SK-N-SH treated with all-trans-retinoic acid at 6 μM for 48 hours (cell line): ENCODE data around the gene TBXAS1.

Experiments used
- ATAC-seq: fragments of 200-7000 bp; cut with Tn5 transposase; 3 replicates; pipeline ENCODE4 v1.9.1; 2020; ENCODE audit warnings: mild to moderate bottlenecking, moderate library complexity
- ARNTL ChIP-seq: fragments of 450-650 bp; formaldehyde crosslinking; IDR thresholded peaks from 2 replicates; pipeline ENCODE4 v1.5.0; 2020; ENCODE audit warnings: low read depth, mild to moderate bottlenecking, moderate library complexity, borderline replicate concordance
- BACH2 ChIP-seq: fragments of 250-450 bp; sonication (Bioruptor Pico); IDR thresholded peaks from 2 replicates; pipeline ENCODE4 v1.9.0; 2021; ENCODE audit warnings: mild to moderate bottlenecking, borderline replicate concordance
- ESRRG ChIP-seq: fragments of 250-450 bp; sonication (Bioruptor Pico); IDR thresholded peaks from 2 replicates; pipeline ENCODE4 v1.6.1; 2021; ENCODE audit warnings: mild to moderate bottlenecking
- GLIS3 ChIP-seq: fragments of 250-450 bp; sonication (Bioruptor Pico); IDR thresholded peaks from 2 replicates; pipeline ENCODE4 v1.5.0; 2020; ENCODE audit warnings: mild to moderate bottlenecking, moderate library complexity
- ISL1 ChIP-seq: fragments of 250-450 bp; sonication (Bioruptor Pico); IDR thresholded peaks from 2 replicates; pipeline ENCODE4 v2.1.2; 2022; ENCODE audit warnings: mild to moderate bottlenecking, moderate library complexity
- OSR1 ChIP-seq: fragments of 250-450 bp; sonication (Bioruptor Pico); IDR thresholded peaks from 2 replicates; pipeline ENCODE4 v1.8.0; 2022; ENCODE audit warnings: moderate library complexity, mild to moderate bottlenecking, inconsistent platforms
- PPARA ChIP-seq: fragments of 250-450 bp; sonication (Bioruptor Pico); IDR thresholded peaks from 2 replicates; pipeline ENCODE4 v1.5.0; 2020; ENCODE audit warnings: mild to moderate bottlenecking, borderline replicate concordance
- RARB ChIP-seq: fragments of 250-450 bp; sonication (Bioruptor Pico); IDR thresholded peaks from 2 replicates; pipeline ENCODE4 v1.8.0; 2021; ENCODE audit warnings: mild to moderate bottlenecking, moderate library complexity
- SNAI2 ChIP-seq: fragments of 250-450 bp; sonication (Bioruptor Pico); IDR thresholded peaks from 2 replicates; pipeline ENCODE4 v1.5.0; 2020; ENCODE audit warnings: mild to moderate bottlenecking, moderate library complexity
- TOX ChIP-seq: fragments of 250-450 bp; sonication (Bioruptor Pico); IDR thresholded peaks from 2 replicates; pipeline ENCODE4 v1.8.0; 2021; ENCODE audit warnings: mild to moderate bottlenecking, moderate library complexity, borderline replicate concordance
- ZC3H10 ChIP-seq: fragments of 250-450 bp; sonication (Bioruptor Pico); IDR thresholded peaks from 2 replicates; pipeline ENCODE4 v1.5.1; 2021; ENCODE audit warnings: mild to moderate bottlenecking, moderate library complexity
- ZFP3 ChIP-seq: fragments of 250-450 bp; sonication (Bioruptor Pico); IDR thresholded peaks from 2 replicates; pipeline ENCODE4 v1.5.0; 2020; ENCODE audit warnings: mild to moderate bottlenecking, moderate library complexity
- ZFP30 ChIP-seq: fragments of 450-650 bp; formaldehyde crosslinking; IDR thresholded peaks from 2 replicates; pipeline ENCODE4 v1.5.0; 2022; ENCODE audit warnings: mild to moderate bottlenecking, moderate library complexity
- ZNF565 ChIP-seq: fragments of 450-650 bp; formaldehyde crosslinking; conservative IDR thresholded peaks from 2 replicates; pipeline ENCODE4 v1.5.0; 2020; ENCODE audit warnings: low read depth, mild to moderate bottlenecking, moderate library complexity
- ZNF70 ChIP-seq: fragments of 450-650 bp; formaldehyde crosslinking; IDR thresholded peaks from 2 replicates; pipeline ENCODE4 v1.5.0; 2020; ENCODE audit warnings: mild to moderate bottlenecking, moderate library complexity
- TF ChIP-seq, protein P1 (sequence below): fragments of 250-450 bp; sonication (Bioruptor Pico); IDR thresholded peaks from 2 replicates; pipeline ENCODE4 v1.5.0; 2020; ENCODE audit warnings: mild to moderate bottlenecking, moderate library complexity
- TF ChIP-seq, protein P2 (sequence below): fragments of 250-450 bp; sonication (Bioruptor Pico); IDR thresholded peaks from 2 replicates; pipeline ENCODE4 v1.8.0; 2020; ENCODE audit warnings: mild to moderate bottlenecking, moderate library complexity, borderline replicate concordance
- TF ChIP-seq, protein P3 (sequence below): fragments of 250-450 bp; sonication (Bioruptor Pico); IDR thresholded peaks from 2 replicates; pipeline ENCODE4 v1.5.1; 2021; ENCODE audit warnings: mild to moderate bottlenecking, moderate library complexity
- TF ChIP-seq, protein P4 (sequence below): fragments of 250-450 bp; sonication (Bioruptor Pico); IDR thresholded peaks from 2 replicates; pipeline ENCODE4 v1.8.0; 2021; ENCODE audit warnings: low read depth, mild to moderate bottlenecking, moderate library complexity, borderline replicate concordance
- TF ChIP-seq, protein P5 (sequence below): fragments of 250-450 bp; sonication (Bioruptor Pico); IDR thresholded peaks from 2 replicates; pipeline ENCODE4 v1.5.1; 2020; ENCODE audit warnings: low read depth, mild to moderate bottlenecking, moderate library complexity

The TBXAS1 gene

DNA sequence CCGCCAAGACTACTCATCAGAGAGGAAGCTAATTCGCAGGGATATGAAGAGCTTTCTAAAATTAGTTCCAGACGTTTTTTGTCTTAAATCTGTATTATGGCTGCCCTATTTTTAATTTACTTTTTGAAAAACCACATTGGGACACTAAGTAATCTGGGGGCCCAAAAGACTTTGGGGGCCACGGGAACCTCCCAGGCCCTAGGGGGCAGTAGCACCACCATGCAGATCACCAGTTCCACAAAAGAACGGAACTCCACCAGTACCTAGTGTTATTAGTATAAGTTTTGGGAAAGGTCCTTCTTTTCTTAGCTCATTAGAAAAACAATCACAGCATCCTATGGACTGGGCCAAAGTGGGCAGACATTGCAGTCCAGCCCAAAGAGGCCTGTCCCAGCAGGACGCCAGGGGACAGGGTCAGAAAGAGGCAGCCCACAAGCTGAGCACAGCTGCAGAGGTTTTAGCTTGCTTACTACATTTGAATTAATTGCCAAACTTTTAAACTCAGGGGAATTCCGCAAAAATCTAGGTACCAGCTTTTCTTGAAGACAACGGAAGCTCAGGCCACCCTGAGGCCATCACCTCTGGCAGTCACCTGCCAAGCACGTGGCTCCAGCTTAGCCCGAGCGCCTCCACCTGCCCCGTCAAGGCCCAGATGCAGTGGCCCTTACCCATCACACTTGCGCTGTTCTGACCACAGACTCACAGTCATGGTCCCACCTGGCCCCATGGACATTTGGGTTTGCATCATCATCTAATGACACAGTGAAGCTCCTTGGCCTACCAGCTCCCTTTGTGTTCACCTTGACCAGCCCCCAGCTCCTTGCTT lies 158.8 kb downstream of the TBXAS1 start:
- ATAC-seq = no peak
- TF ChIP-seq ZNF70 (no peak), GLIS3 (no peak), ZFP30 (CRISPR knock-in tag) (no peak), ZFP3 (no peak), SNAI2 (CRISPR knock-in tag) (no peak), BACH2 (CRISPR knock-in tag) (no peak), ZC3H10 (CRISPR knock-in tag) (no peak), ARNTL (CRISPR knock-in tag) (no peak), ZNF565 (CRISPR knock-in tag) (no peak), ESRRG (no peak), PPARA (CRISPR knock-in tag) (no peak), TOX (CRISPR knock-in tag) (no peak), OSR1 (no peak), RARB (CRISPR knock-in tag) (no peak)
- TF ChIP-seq, protein P1, sequence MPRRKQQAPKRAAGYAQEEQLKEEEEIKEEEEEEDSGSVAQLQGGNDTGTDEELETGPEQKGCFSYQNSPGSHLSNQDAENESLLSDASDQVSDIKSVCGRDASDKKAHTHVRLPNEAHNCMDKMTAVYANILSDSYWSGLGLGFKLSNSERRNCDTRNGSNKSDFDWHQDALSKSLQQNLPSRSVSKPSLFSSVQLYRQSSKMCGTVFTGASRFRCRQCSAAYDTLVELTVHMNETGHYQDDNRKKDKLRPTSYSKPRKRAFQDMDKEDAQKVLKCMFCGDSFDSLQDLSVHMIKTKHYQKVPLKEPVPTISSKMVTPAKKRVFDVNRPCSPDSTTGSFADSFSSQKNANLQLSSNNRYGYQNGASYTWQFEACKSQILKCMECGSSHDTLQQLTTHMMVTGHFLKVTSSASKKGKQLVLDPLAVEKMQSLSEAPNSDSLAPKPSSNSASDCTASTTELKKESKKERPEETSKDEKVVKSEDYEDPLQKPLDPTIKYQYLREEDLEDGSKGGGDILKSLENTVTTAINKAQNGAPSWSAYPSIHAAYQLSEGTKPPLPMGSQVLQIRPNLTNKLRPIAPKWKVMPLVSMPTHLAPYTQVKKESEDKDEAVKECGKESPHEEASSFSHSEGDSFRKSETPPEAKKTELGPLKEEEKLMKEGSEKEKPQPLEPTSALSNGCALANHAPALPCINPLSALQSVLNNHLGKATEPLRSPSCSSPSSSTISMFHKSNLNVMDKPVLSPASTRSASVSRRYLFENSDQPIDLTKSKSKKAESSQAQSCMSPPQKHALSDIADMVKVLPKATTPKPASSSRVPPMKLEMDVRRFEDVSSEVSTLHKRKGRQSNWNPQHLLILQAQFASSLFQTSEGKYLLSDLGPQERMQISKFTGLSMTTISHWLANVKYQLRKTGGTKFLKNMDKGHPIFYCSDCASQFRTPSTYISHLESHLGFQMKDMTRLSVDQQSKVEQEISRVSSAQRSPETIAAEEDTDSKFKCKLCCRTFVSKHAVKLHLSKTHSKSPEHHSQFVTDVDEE (CRISPR knock-in tag) = no peak
- TF ChIP-seq, protein P2, sequence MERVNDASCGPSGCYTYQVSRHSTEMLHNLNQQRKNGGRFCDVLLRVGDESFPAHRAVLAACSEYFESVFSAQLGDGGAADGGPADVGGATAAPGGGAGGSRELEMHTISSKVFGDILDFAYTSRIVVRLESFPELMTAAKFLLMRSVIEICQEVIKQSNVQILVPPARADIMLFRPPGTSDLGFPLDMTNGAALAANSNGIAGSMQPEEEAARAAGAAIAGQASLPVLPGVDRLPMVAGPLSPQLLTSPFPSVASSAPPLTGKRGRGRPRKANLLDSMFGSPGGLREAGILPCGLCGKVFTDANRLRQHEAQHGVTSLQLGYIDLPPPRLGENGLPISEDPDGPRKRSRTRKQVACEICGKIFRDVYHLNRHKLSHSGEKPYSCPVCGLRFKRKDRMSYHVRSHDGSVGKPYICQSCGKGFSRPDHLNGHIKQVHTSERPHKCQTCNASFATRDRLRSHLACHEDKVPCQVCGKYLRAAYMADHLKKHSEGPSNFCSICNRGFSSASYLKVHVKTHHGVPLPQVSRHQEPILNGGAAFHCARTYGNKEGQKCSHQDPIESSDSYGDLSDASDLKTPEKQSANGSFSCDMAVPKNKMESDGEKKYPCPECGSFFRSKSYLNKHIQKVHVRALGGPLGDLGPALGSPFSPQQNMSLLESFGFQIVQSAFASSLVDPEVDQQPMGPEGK (CRISPR knock-in tag) = no peak
- TF ChIP-seq, protein P3, sequence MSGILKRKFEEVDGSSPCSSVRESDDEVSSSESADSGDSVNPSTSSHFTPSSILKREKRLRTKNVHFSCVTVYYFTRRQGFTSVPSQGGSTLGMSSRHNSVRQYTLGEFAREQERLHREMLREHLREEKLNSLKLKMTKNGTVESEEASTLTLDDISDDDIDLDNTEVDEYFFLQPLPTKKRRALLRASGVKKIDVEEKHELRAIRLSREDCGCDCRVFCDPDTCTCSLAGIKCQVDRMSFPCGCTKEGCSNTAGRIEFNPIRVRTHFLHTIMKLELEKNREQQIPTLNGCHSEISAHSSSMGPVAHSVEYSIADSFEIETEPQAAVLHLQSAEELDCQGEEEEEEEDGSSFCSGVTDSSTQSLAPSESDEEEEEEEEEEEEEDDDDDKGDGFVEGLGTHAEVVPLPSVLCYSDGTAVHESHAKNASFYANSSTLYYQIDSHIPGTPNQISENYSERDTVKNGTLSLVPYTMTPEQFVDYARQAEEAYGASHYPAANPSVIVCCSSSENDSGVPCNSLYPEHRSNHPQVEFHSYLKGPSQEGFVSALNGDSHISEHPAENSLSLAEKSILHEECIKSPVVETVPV (CRISPR knock-in tag) = no peak
- TF ChIP-seq, protein P4, sequence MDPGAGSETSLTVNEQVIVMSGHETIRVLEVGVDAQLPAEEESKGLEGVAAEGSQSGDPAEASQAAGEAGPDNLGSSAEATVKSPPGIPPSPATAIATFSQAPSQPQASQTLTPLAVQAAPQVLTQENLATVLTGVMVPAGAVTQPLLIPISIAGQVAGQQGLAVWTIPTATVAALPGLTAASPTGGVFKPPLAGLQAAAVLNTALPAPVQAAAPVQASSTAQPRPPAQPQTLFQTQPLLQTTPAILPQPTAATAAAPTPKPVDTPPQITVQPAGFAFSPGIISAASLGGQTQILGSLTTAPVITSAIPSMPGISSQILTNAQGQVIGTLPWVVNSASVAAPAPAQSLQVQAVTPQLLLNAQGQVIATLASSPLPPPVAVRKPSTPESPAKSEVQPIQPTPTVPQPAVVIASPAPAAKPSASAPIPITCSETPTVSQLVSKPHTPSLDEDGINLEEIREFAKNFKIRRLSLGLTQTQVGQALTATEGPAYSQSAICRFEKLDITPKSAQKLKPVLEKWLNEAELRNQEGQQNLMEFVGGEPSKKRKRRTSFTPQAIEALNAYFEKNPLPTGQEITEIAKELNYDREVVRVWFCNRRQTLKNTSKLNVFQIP (CRISPR knock-in tag) = no peak
- TF ChIP-seq, protein P5, sequence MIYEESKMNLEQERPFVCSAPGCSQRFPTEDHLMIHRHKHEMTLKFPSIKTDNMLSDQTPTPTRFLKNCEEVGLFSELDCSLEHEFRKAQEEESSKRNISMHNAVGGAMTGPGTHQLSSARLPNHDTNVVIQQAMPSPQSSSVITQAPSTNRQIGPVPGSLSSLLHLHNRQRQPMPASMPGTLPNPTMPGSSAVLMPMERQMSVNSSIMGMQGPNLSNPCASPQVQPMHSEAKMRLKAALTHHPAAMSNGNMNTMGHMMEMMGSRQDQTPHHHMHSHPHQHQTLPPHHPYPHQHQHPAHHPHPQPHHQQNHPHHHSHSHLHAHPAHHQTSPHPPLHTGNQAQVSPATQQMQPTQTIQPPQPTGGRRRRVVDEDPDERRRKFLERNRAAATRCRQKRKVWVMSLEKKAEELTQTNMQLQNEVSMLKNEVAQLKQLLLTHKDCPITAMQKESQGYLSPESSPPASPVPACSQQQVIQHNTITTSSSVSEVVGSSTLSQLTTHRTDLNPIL (CRISPR knock-in tag) = no peak

DNA sequence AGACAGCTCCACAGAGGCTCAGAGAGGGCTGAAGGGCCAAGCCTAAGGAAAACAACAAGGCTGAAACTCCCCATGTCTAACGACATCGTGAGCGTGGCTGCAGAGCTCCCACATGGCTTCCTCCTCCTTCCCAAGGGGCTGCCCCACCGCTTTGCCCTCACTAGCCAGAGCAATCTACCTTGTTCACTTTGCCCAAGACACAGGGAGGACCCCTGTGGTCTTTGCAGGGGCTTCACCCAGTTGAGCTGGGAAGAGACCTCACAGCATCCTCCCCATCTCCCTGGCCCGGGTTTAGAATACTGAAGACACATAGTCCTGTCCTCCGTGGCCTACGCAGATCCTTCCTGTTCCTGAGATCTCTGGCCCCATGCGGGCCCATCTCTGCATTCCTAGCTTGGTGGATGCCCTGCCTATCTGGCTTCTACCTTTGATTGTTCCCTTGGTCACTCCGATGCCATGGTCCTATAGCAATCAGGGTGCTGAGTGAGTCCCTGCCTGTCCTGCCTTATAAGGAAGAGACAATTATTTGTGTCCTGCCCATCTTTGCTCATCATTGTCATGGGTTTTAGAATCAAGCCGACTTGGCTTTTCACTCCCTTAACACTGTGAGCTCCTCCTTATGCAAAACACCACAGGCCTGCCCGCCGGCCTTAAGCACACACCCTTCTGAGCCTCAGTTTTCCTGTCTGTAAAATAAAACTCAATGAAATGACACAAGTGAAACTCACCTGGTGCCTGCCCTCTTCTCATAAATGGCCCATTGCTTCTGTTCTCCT lies 160.5 kb downstream of the TBXAS1 start:
- no peak for ATAC-seq
- TF ChIP-seq ZFP3 = no peak
- TF ChIP-seq ISL1 = no peak
- TF ChIP-seq TOX (CRISPR knock-in tag) = no peak
- no peak for TF ChIP-seq BACH2 (CRISPR knock-in tag)
- TF ChIP-seq, protein P3 (CRISPR knock-in tag) = no peak
- no peak for TF ChIP-seq ZNF565 (CRISPR knock-in tag)
- TF ChIP-seq, protein P4 (CRISPR knock-in tag) = no peak
- TF ChIP-seq, protein P1 (CRISPR knock-in tag) = no peak
- no peak for TF ChIP-seq ZFP30 (CRISPR knock-in tag)
- TF ChIP-seq RARB (CRISPR knock-in tag) = no peak
- no peak for TF ChIP-seq ZNF70
